ENCODE results near the gene OR2V1. TPM values are rescaled to one million over a fixed set of nuclear protein-coding genes. Genes with fewer than 3 reads are reported as not detected.
"Not testable (repeated sequence)": the region's sequence is repeated elsewhere in the genome, so short reads cannot be mapped to it uniquely, and the experiment has no call there.

OR2V1 gene
- total and polyA plus RNA-seq, 2 experiments from 2014 or later: not detected

DNA sequence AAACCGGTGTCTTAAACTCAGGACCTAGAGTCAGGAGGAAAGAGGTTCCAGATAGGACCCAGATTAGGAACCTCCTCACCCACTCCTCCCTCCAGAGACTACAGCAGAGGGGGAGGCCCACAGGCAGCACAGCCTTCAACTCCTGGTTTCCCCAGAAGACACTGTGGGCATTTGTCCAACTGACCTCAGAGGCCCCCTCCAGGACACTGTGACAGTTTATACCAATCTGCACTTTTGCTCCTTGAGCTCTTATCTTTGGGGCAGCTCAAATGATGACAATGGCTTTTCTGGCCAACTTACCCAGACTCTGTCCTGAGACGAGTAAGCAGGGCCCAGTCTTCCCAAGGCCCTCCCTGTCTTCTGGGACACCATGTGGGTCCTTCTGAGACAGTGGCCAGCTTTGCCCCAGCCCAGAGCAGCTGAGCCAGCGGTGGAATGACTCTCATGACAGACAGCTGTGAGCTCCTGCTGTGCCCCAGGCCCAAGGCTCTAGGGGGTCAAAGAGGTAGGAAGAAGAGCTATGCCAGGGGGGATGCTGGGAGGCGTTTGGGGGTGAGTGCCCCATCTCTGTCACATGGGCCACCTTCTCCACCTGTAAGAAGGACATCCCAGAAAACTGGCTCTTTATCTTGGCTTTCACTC is 30.7 kb upstream of the OR2V1 start:
- H3K4me3 ChIP-seq: no peak overlapping the region
- no peaks in the 10 kb centered on the region for H3K4me1 ChIP-seq (ENCODE audit: low read depth)
- H3K27ac ChIP-seq: no peak overlapping the region
- no peaks in the 10 kb centered on the region for H3K27me3 ChIP-seq
- DNase-seq (ENCODE audit: low read depth in 1 of 2, low spot score in 1 of 2): no peak
- no peaks in the 10 kb centered on the region for H3K36me3 ChIP-seq
- TF ChIP-seq CTCF (IDR thresholded peaks at IDR 0.05; ENCODE audit: low read depth, low read length): no peak
- no peaks in the 10 kb centered on the region for H3K9me3 ChIP-seq (ENCODE audit: low read depth)

- peak in 1 of 2 donors; percentile 79 for DNase-seq (ENCODE audit: low read depth in 1 of 2, low spot score in 1 of 2)
- H3K27me3 ChIP-seq; H3K27ac ChIP-seq; H3K9me3 ChIP-seq (ENCODE audit: low read depth); H3K36me3 ChIP-seq; H3K4me1 ChIP-seq (ENCODE audit: low read depth); H3K4me3 ChIP-seq: not testable (repeated sequence)
These were observed 30.0 kb upstream of the OR2V1 start for GRCh38 chr5:181160755-181161533.

- no peaks in the 10 kb centered on the region for H3K4me1 ChIP-seq (ENCODE audit: low read depth)
- no peak overlapping the region for H3K27ac ChIP-seq
- TF ChIP-seq CTCF (IDR thresholded peaks at IDR 0.05; ENCODE audit: low read depth, low read length): no peak
- no peak overlapping the region for H3K4me3 ChIP-seq
- no peaks in the 10 kb centered on the region for H3K9me3 ChIP-seq (ENCODE audit: low read depth)
- no peaks in the 10 kb centered on the region for H3K27me3 ChIP-seq
- peak; percentile 12 to 54 for DNase-seq (ENCODE audit: low read depth in 1 of 2, low spot score in 1 of 2)
- no peaks in the 10 kb centered on the region for H3K36me3 ChIP-seq
These were observed 29.3 kb upstream of the OR2V1 start for GRCh38 chr5:181160152-181160754.

- no peaks in the 10 kb centered on the region for H3K4me1 ChIP-seq (ENCODE audit: low read depth)
- no peaks in the 10 kb centered on the region for H3K36me3 ChIP-seq
- DNase-seq (ENCODE audit: low read depth in 1 of 2, low spot score in 1 of 2): peak; percentile 78 to 83
- no peak overlapping the region for H3K4me3 ChIP-seq
- H3K27ac ChIP-seq: no peak overlapping the region
- no peaks in the 10 kb centered on the region for H3K9me3 ChIP-seq (ENCODE audit: low read depth)
- peak; percentile 96 for TF ChIP-seq CTCF (IDR thresholded peaks at IDR 0.05; ENCODE audit: low read depth, low read length)
- H3K27me3 ChIP-seq: no peaks in the 10 kb centered on the region
These were observed 28.6 kb upstream of the OR2V1 start for GRCh38 chr5:181159286-181160151.

GRCh38 chr5:181158869-181159268 is 27.9 kb upstream of the OR2V1 start:
- Histone ChIP-seq H3K4me1 (ENCODE audit: low read depth) (no peaks in the 10 kb centered on the region), H3K27ac (no peak overlapping the region), H3K27me3 (no peaks in the 10 kb centered on the region), H3K36me3 (no peaks in the 10 kb centered on the region), H3K4me3 (no peak overlapping the region), H3K9me3 (ENCODE audit: low read depth) (no peaks in the 10 kb centered on the region)
- no peak for DNase-seq (ENCODE audit: low read depth in 1 of 2, low spot score in 1 of 2)
- no peak for TF ChIP-seq CTCF (IDR thresholded peaks at IDR 0.05; ENCODE audit: low read depth, low read length)
